Activated T-helper 17 cell treated with anti-CD3 and anti-CD28 coated beads, Interleukin-2, amount 50 U/mL, for 72 hours (primary cell): ENCODE results near the gene FAM221B. TPM values are rescaled to one million over a fixed set of nuclear protein-coding genes. Genes with fewer than 3 reads are reported as not detected.

Source experiments
- ATAC-seq: fragments of 150-1000 bp; cut with Tn5 transposase; replicated peaks from 2 replicates; pipeline ENCODE4 v1.10.0; 2021; ENCODE audit warnings: mild to moderate bottlenecking, moderate library complexity
- H3K27ac Mint-ChIP-seq: one replicate; pipeline ENCODE4 v1.8.0; 2022; ENCODE audit warnings: mixed read lengths
- H3K27me3 Mint-ChIP-seq: one replicate; pipeline ENCODE4 v1.8.0; 2022; ENCODE audit warnings: mixed read lengths
- H3K36me3 Mint-ChIP-seq: one replicate; pipeline ENCODE4 v1.8.0; 2022; ENCODE audit warnings: low read depth, mild to moderate bottlenecking, mixed read lengths
- H3K4me1 Mint-ChIP-seq: one replicate; pipeline ENCODE4 v1.8.0; 2022; ENCODE audit warnings: mixed read lengths
- H3K4me3 Mint-ChIP-seq: one replicate; pipeline ENCODE4 v1.8.0; 2022; ENCODE audit warnings: mild to moderate bottlenecking, mixed read lengths
- H3K9me3 Mint-ChIP-seq: one replicate; pipeline ENCODE4 v1.8.0; 2022; ENCODE audit warnings: mixed read lengths
- total RNA-seq, 2 donors: library from RNA; stranded (reverse); gene quantifications; one replicate each; pipeline ENCODE4 v1.2.3, GENCODE V29; 2022

Gene FAM221B
- total RNA-seq, 2 donors from 2014 or later, result not detected

- Mint-ChIP-seq H3K9me3 (no peaks in the 10 kb centered on the region), H3K36me3 (no peaks in the 10 kb centered on the region), H3K4me1 (peaks cover 5% of the 10 kb centered on the region), H3K27me3 (peaks cover 5% of the 10 kb centered on the region), H3K27ac (no peak overlapping the region), H3K4me3 (no peak overlapping the region)
- ATAC-seq, result no peak
These were observed 28.4 kb upstream of the FAM221B start for GRCh38 chr9:35856882-35857281.

GRCh38 chr9:35856206-35856605 lies 27.7 kb upstream of the FAM221B start:
- Mint-ChIP-seq H3K27ac (no peak overlapping the region), H3K4me1 (peaks cover 5% of the 10 kb centered on the region), H3K9me3 (no peaks in the 10 kb centered on the region), H3K36me3 (no peaks in the 10 kb centered on the region), H3K27me3 (peaks cover 2% of the 10 kb centered on the region), H3K4me3 (no peak overlapping the region)
- ATAC-seq, result no peak

DNA sequence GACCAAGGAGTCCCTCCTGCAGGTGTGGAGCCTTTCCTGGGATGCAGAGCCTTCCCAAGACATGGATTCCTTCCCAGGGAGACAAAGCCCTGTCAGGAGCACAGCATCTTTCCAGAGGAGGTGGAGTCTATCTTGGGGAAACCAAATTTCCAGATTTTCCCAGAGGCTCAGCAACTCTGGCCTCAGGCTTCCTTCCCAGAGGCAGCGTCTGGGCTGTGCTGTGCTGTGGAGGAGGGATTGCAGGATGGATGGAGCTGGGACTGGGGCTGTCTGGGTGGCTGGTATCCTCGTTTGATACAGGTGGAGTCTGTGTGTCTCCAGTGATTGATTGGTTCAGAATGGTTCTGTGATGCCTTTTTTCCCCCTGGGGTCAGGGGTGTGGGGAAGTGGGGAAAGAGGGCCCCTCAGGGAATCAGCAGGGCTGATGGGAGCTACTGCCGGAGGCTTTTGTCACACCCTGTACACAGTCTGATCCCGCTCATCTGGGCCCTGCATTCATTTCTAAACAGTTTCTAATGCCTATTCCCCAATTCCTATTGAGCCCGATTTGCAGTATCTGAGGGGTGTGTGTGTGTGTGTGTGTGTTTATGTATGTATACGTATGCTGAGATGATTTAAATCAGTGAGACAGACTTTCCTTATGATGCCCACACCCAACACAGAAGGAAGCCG lies 25.7 kb upstream of the FAM221B start:
- Mint-ChIP-seq H3K27me3 (no peaks in the 10 kb centered on the region), H3K9me3 (no peaks in the 10 kb centered on the region), H3K36me3 (no peaks in the 10 kb centered on the region), H3K4me3 (no peak overlapping the region), H3K4me1 (peaks cover 5% of the 10 kb centered on the region), H3K27ac (no peak overlapping the region)
- ATAC-seq, result no peak

- Mint-ChIP-seq H3K4me3 (no peak overlapping the region), H3K27me3 (no peaks in the 10 kb centered on the region), H3K27ac (peak overlapping the region; percentile 5), H3K4me1 (peaks cover 6% of the 10 kb centered on the region), H3K9me3 (no peaks in the 10 kb centered on the region), H3K36me3 (no peaks in the 10 kb centered on the region)
- no peak for ATAC-seq
These were observed 24.6 kb upstream of the FAM221B start for GRCh38 chr9:35852876-35853865.

DNA sequence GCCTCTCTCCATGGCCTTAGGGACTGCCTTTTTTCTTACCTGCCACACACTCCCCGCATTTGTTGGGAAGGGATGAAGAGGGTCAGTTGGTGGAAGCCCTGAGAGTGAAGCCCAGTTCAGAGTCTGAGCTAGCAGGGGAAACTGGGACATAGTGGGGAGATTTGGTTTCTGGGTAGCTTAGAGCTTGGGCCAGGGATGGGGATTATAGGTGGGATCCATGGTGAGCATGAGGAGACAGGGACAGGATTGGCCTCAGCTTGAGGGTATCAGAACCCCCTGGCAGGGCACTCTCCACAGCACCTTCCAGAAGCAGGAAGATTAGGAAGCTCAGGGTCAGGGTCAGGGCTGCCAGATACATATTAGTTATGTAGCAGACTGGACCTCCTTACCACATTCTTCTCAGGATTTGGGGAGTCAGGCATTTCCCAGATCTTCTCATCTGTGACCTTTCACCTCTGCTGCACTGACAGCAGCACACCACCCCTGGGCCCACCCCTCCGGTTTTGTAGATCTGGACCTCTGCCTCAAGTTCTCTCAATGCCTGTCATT lies 23.8 kb upstream of the FAM221B start:
- ATAC-seq, result no peak
- Mint-ChIP-seq H3K36me3 (no peaks in the 10 kb centered on the region), H3K9me3 (no peaks in the 10 kb centered on the region), H3K4me1 (peaks cover 13% of the 10 kb centered on the region), H3K27ac (peak overlapping the region; percentile 5), H3K27me3 (no peaks in the 10 kb centered on the region), H3K4me3 (no peak overlapping the region)

DNA sequence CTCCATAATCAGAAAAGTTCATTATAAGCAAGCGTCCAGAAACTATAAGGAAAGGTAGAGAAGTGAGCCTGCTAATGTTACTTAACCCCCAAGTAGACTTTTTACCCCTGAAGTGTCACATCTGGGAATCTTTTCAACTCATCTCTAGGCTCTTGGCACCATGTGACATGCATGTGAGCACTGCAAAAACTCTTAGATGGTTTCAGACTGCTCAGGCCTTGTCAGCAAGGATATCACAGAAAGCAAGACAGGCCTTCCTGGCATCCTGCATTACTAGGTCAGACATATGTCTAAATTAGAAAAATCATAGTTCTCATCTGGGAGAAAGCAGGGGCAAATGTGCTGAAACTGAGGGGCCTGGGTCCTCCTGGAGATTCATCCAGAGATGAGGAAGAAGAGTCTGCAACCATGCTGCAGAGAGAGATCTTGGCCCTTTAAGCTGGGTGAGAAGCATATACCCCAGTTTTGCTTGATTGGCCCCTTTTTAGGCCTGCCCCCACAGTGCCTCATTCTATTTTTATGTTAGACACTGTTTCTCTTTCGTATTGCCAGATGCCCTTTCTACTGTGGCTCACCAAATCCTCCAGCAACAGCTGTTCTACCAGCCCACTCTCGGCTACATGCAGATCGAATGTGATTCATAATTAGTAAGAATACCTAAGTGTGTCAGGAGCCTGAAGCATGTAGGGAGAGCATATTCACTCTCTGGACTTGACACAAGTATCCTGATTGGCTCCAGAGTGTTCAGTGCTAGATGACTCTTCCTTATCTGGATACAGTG lies 19.4 kb upstream of the FAM221B start:
- peaks cover 17% of the 10 kb centered on the region for H3K4me1 Mint-ChIP-seq
- H3K4me3 Mint-ChIP-seq, result peak overlapping the region; percentile 56
- no peaks in the 10 kb centered on the region for H3K36me3 Mint-ChIP-seq
- peak; percentile 98 for ATAC-seq
- no peaks in the 10 kb centered on the region for H3K9me3 Mint-ChIP-seq
- H3K27me3 Mint-ChIP-seq, result no peaks in the 10 kb centered on the region
- peak overlapping the region; percentile 85 for H3K27ac Mint-ChIP-seq

GRCh38 chr9:35845824-35846771 lies 17.6 kb upstream of the FAM221B start:
- H3K27me3 Mint-ChIP-seq, result no peaks in the 10 kb centered on the region
- H3K27ac Mint-ChIP-seq, result peak overlapping the region; percentile 1
- no peaks in the 10 kb centered on the region for H3K36me3 Mint-ChIP-seq
- no peaks in the 10 kb centered on the region for H3K9me3 Mint-ChIP-seq
- peaks cover 17% of the 10 kb centered on the region for H3K4me1 Mint-ChIP-seq
- no peak overlapping the region for H3K4me3 Mint-ChIP-seq
- ATAC-seq, result no peak

DNA sequence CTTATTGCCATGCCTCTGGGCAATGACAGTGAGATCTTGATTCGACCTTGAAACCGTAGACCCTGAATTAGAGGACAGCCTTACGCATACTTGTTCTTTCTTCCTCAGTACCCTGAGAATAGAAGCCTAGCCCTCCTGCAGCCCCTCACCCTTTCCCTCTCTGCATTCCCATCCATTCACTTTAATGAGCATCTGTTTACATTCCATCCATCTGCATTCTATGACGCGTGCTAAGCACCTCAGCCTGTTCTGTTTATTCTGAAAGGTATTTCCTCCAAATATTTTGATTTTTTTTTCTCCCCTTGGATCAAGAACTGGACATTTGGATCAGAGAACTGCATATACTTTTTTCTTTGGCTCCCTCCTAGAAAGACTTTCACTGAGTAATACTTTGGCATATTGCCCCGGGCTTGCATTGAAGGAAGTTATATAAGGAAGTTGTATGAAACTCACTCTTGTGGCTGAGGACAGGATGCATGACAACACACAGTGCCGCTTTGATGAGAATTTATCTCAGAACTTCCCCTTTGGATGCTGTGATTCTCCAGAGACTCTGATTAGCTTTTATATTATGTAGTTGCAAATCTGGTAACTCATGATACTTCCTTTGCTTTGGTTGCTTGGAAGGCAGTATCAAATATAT lies 16.2 kb upstream of the FAM221B start:
- Mint-ChIP-seq H3K9me3 (no peaks in the 10 kb centered on the region), H3K27me3 (no peaks in the 10 kb centered on the region), H3K27ac (peak overlapping the region; percentile 1), H3K4me1 (peaks cover 17% of the 10 kb centered on the region), H3K36me3 (no peaks in the 10 kb centered on the region), H3K4me3 (no peak overlapping the region)
- peak; percentile 23 for ATAC-seq

- H3K9me3 Mint-ChIP-seq, result no peaks in the 10 kb centered on the region
- ATAC-seq, result peak; percentile 74
- H3K27me3 Mint-ChIP-seq, result no peaks in the 10 kb centered on the region
- no peak overlapping the region for H3K4me3 Mint-ChIP-seq
- H3K4me1 Mint-ChIP-seq, result peaks cover 12% of the 10 kb centered on the region
- no peaks in the 10 kb centered on the region for H3K36me3 Mint-ChIP-seq
- no peak overlapping the region for H3K27ac Mint-ChIP-seq
These were observed 14.3 kb upstream of the FAM221B start for GRCh38 chr9:35842795-35843194.

GRCh38 chr9:35842020-35842745 lies 13.7 kb upstream of the FAM221B start:
- peaks cover 6% of the 10 kb centered on the region for H3K4me1 Mint-ChIP-seq
- no peak for ATAC-seq
- no peaks in the 10 kb centered on the region for H3K27me3 Mint-ChIP-seq
- H3K4me3 Mint-ChIP-seq, result no peak overlapping the region
- no peak overlapping the region for H3K27ac Mint-ChIP-seq
- no peaks in the 10 kb centered on the region for H3K9me3 Mint-ChIP-seq
- no peaks in the 10 kb centered on the region for H3K36me3 Mint-ChIP-seq

- Mint-ChIP-seq H3K4me1 (peaks cover 6% of the 10 kb centered on the region), H3K27ac (no peak overlapping the region), H3K36me3 (no peaks in the 10 kb centered on the region), H3K4me3 (no peak overlapping the region), H3K9me3 (no peaks in the 10 kb centered on the region), H3K27me3 (no peaks in the 10 kb centered on the region)
- no peak for ATAC-seq
These were observed 13.0 kb upstream of the FAM221B start for GRCh38 chr9:35841645-35841900.

DNA sequence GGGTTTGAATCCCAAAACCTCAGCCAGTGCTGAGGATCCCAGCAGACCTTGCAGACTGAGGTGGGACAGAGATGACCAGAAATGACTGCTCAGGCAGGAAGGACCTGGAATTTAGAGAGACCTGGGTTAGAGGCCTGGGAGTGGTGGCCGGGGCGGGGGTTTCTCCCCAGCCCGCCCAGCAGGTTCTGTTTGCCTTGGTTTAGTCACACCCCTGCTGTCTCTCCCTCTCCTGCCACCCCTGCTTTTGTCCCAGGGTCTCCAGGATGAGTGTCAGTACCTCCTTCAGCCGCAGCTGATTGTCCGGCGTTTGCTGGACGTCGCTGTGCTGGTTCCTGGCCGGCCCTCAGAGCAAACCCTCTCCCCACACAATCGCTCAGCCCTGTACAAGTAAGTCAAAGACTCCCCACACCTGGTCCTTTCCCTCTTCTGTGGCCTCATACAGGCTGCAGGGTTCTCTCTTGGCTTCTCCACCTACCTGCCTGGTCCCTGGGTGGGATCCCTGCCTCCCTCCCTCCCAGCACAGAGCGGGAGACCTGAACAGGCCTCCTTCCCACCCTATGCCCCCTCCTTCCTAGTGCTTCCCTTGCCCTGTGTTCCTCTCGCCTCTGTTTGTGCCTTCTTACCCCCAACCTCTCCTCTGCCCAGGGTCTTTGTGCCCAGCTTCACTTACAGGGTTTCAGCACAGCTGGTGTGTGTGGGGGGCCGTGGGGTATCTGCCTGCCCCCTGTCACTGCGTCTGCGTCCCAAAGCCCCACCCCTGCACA lies 12.5 kb upstream of the FAM221B start:
- H3K27me3 Mint-ChIP-seq, result no peaks in the 10 kb centered on the region
- no peak overlapping the region for H3K4me3 Mint-ChIP-seq
- no peaks in the 10 kb centered on the region for H3K9me3 Mint-ChIP-seq
- no peak overlapping the region for H3K27ac Mint-ChIP-seq
- no peak for ATAC-seq
- H3K36me3 Mint-ChIP-seq, result no peaks in the 10 kb centered on the region
- peaks cover 6% of the 10 kb centered on the region for H3K4me1 Mint-ChIP-seq
